PC-3 (cell line): ENCODE data around the gene GLCE. TPM values are rescaled to one million over a fixed set of nuclear protein-coding genes. Genes with fewer than 3 reads are reported as not detected.

Source experiments
- ATAC-seq: fragments of 200-7000 bp; cut with Tn5 transposase; 2 replicates; pipeline ENCODE4 v1.9.1; 2020; ENCODE audit warnings: mild to moderate bottlenecking, moderate library complexity
- BruUV-seq: library from RNA; stranded (reverse); fragments of 400-500 nt; replicated peaks from 2 replicates; lab custom pipeline; 2021; lab: Mats Ljungman, UMichigan
- CTCF ChIA-PET: fragments of 300-600 bp; sonication (Branson Sonifier 250); formaldehyde crosslinking; loops from one replicate; lab custom pipeline; 2022; ENCODE audit warnings: antibody characterized with exemption; lab: Charles Lee
- POLR2A ChIA-PET: fragments of 300-600 bp; sonication (Branson Sonifier 250); formaldehyde crosslinking; loops from one replicate; lab custom pipeline; 2022; ENCODE audit warnings: antibody characterized with exemption; ENCODE audit not compliant: unreplicated experiment; lab: Charles Lee
- DNase-seq: peaks from one replicate; pipeline ENCODE4 v3.0.0-alpha.2; 2015
- H2AFZ ChIP-seq: fragments of 300-600 bp; sonication (generic); 2 replicates; pipeline ENCODE4 v1.6.0; 2016; ENCODE audit warnings: antibody characterized with exemption, low read length
- H3F3A ChIP-seq: fragments of 300-600 bp; sonication (generic); one replicate; pipeline ENCODE4 v1.6.0; 2017; ENCODE audit warnings: antibody characterized with exemption, low read length, control low read depth, mild to moderate bottlenecking; ENCODE audit not compliant: unreplicated experiment
- H3K27ac ChIP-seq: fragments of 300-600 bp; sonication (generic); 2 replicates; pipeline ENCODE4 v1.5.1; 2016; ENCODE audit warnings: mild to moderate bottlenecking, low read length
- H3K27me3 ChIP-seq: fragments of 300-600 bp; sonication (generic); 2 replicates; pipeline ENCODE4 v1.6.1; 2016; ENCODE audit warnings: low read length, mixed read lengths
- H3K36me3 ChIP-seq: fragments of 300-600 bp; sonication (generic); 2 replicates; pipeline ENCODE4 v1.6.1; 2016; ENCODE audit warnings: low read depth, mixed run types, low read length, mixed read lengths
- H3K4me1 ChIP-seq: fragments of 300-600 bp; sonication (generic); 2 replicates; pipeline ENCODE4 v1.5.1; 2016; ENCODE audit warnings: low read length; ENCODE audit not compliant: insufficient read depth
- H3K4me2 ChIP-seq: fragments of 300-600 bp; sonication (generic); 2 replicates; pipeline ENCODE4 v1.6.0; 2016; ENCODE audit warnings: low read length
- H3K4me3 ChIP-seq: fragments of 300-600 bp; sonication (generic); 2 replicates; pipeline ENCODE4 v1.5.1; 2016; ENCODE audit warnings: mild to moderate bottlenecking, low read length, mixed read lengths
- H3K79me2 ChIP-seq: fragments of 300-600 bp; sonication (generic); 2 replicates; pipeline ENCODE4 v1.6.1; 2017; ENCODE audit warnings: low read length, mixed read lengths
- H3K9ac ChIP-seq: fragments of 300-600 bp; sonication (generic); 2 replicates; pipeline ENCODE4 v1.6.0; 2016; ENCODE audit warnings: mild to moderate bottlenecking, low read length
- H3K9me2 ChIP-seq: fragments of 300-600 bp; sonication (generic); replicated peaks from 2 replicates; pipeline ENCODE4 v1.6.1; 2016; ENCODE audit warnings: mixed run types, low read length, mixed read lengths
- H3K9me3 ChIP-seq: fragments of 300-600 bp; sonication (generic); 2 replicates; pipeline ENCODE4 v1.6.1; 2016; ENCODE audit warnings: low read length, mixed read lengths
- H4K20me1 ChIP-seq: fragments of 300-600 bp; sonication (generic); 2 replicates; pipeline ENCODE4 v1.6.1; 2016; ENCODE audit warnings: low read length, mixed read lengths
- EZH2 ChIP-seq: fragments of 300-600 bp; sonication (generic); IDR thresholded peaks from one replicate; pipeline ENCODE4 v1.6.1; 2017; ENCODE audit warnings: antibody characterized with exemption, mild to moderate bottlenecking, low read length; ENCODE audit not compliant: unreplicated experiment
- EZH2phosphoT487 ChIP-seq: fragments of 300-600 bp; sonication (generic); IDR thresholded peaks from 2 replicates; pipeline ENCODE4 v1.6.1; 2018; ENCODE audit warnings: mild to moderate bottlenecking, antibody characterized with exemption, low read length, borderline replicate concordance
- intact Hi-C: fragments of 100-400 bp; cut with micrococcal nuclease; formaldehyde crosslinking; loops from 2 replicates; pipeline ENCODE4 v1.9.0; 2023
- total RNA-seq: library from RNA; depleted of rRNA; stranded (reverse); fragments of >200 nt; gene quantifications from 2 replicates; pipeline ENCODE4 v1.2.3, GENCODE V29; 2014
- TF ChIP-seq, protein P1 (sequence below): fragments of 300-600 bp; sonication (generic); conservative IDR thresholded peaks from 2 replicates; pipeline ENCODE4 v1.5.1; 2017; ENCODE audit warnings: antibody characterized with exemption, low read depth, mild to moderate bottlenecking, low read length

The GLCE gene
- total RNA-seq, 1 experiment from 2014 or later, result 15.4 TPM

DNA sequence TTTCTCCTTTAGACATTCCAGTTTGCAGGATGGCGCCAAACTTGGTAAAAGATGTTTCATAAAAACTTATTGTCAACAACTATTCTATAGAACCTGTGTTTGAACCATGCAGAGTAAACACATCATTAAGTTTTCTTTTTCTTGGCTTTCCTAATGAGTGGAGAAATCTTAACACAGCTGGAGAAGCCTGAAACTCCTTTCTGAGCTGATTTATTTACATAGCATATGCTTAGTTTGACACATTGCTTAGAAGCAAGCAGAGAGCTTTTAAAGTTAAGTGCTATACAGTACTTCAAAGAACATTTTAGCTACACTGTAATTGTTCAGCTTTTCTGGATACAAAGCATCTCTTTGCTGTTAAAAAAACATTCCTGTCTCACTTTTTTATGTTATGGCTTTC lies 77.3 kb downstream of the GLCE start:
- no peak for DNase-seq
- BruUV-seq, result no TSS peak
- no peaks in the 10 kb centered on the region for H3K27me3 ChIP-seq
- H3K27ac ChIP-seq, result no peak overlapping the region
- ChIA-PET POLR2A (no interaction called here), CTCF (no interaction called here)
- H3K4me2 ChIP-seq, result no peak overlapping the region
- H3K36me3 ChIP-seq, result no peaks in the 10 kb centered on the region
- ATAC-seq, result no peak
- H3K9me3 ChIP-seq, result no peaks in the 10 kb centered on the region
- H3K4me1 ChIP-seq, result no peaks in the 10 kb centered on the region
- no peaks in the 10 kb centered on the region for H3F3A ChIP-seq
- H4K20me1 ChIP-seq, result no peaks in the 10 kb centered on the region
- H3K9ac ChIP-seq, result no peak overlapping the region
- H3K79me2 ChIP-seq, result no peaks in the 10 kb centered on the region
- H2AFZ ChIP-seq, result no peak overlapping the region
- H3K4me3 ChIP-seq, result no peak overlapping the region
- no peak for TF ChIP-seq EZH2
- TF ChIP-seq, protein P1, sequence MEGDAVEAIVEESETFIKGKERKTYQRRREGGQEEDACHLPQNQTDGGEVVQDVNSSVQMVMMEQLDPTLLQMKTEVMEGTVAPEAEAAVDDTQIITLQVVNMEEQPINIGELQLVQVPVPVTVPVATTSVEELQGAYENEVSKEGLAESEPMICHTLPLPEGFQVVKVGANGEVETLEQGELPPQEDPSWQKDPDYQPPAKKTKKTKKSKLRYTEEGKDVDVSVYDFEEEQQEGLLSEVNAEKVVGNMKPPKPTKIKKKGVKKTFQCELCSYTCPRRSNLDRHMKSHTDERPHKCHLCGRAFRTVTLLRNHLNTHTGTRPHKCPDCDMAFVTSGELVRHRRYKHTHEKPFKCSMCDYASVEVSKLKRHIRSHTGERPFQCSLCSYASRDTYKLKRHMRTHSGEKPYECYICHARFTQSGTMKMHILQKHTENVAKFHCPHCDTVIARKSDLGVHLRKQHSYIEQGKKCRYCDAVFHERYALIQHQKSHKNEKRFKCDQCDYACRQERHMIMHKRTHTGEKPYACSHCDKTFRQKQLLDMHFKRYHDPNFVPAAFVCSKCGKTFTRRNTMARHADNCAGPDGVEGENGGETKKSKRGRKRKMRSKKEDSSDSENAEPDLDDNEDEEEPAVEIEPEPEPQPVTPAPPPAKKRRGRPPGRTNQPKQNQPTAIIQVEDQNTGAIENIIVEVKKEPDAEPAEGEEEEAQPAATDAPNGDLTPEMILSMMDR, result no peak
- TF ChIP-seq EZH2phosphoT487, result no peak
- H3K9me2 ChIP-seq, result no peaks in the 10 kb centered on the region
- intact Hi-C loops, result no loop called here

DNA sequence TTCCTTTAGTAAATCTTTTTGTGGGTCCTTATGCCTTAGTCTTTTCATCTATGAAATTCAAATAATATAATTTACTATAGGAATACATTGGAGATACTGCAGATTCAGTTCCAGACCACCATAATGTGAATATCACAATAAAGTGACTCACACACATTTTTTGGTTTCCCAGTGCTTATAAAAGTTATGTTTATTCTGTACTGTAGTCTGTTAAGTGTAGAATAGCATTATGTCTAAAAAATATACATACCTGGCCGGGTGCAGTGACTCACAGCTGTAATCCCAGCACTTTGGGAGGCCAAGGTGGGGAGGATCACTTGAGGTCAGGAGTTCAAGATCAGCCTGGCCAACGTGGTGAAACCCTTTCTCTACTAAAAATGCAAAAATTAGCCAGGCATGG lies 84.4 kb downstream of the GLCE start:
- no peaks in the 10 kb centered on the region for H3K9me3 ChIP-seq
- H3K27ac ChIP-seq, result no peak overlapping the region
- ATAC-seq (peak; percentile 74), DNase-seq (peak; percentile 52)
- H3K9ac ChIP-seq, result no peak overlapping the region
- H4K20me1 ChIP-seq, result no peaks in the 10 kb centered on the region
- no peak overlapping the region for H3K4me2 ChIP-seq
- H3K27me3 ChIP-seq, result no peaks in the 10 kb centered on the region
- H3K4me1 ChIP-seq, result peaks cover 6% of the 10 kb centered on the region; the same call in 1 of the 2 replicates
- H3F3A ChIP-seq, result no peaks in the 10 kb centered on the region
- TF ChIP-seq EZH2phosphoT487 (no peak), EZH2 (no peak)
- TF ChIP-seq, protein P1, result no peak
- ChIA-PET POLR2A (no interaction called here), CTCF (interaction anchor here (0.8 kb wide), 1 partner anchor 185 kb away, joined by 3 read pairs; no protein-coding TSS in a partner anchor)
- intact Hi-C loops, result no loop called here
- no TSS peak for BruUV-seq
- H2AFZ ChIP-seq, result no peak overlapping the region
- no peaks in the 10 kb centered on the region for H3K9me2 ChIP-seq
- H3K4me3 ChIP-seq, result no peak overlapping the region
- H3K36me3 ChIP-seq, result no peaks in the 10 kb centered on the region
- H3K79me2 ChIP-seq, result no peaks in the 10 kb centered on the region

DNA sequence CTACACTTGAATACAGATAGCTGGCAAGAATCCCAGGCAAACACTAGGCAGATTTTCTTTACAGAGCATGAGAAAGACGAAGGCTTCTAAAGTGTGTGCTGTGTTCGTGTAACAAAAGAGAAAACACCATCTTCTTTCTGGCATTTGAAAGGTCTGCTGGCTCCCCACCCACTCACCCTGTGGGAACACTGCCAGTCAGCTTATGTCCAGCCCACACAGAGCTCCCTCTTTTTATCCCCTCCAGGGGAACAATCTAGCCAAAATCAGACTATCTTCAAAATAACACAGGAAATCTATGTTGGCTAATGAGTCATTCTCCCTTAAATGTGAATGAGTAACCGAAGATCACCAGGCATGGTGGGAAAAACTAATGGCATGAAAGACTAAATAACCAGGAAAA lies 92.7 kb downstream of the GLCE start:
- POLR2A ChIA-PET, result interaction anchor here (0.7 kb wide), 1 partner anchor 151 kb away, joined by 4 read pairs; no protein-coding TSS in a partner anchor
- peak overlapping the region; percentile 71 for H2AFZ ChIP-seq
- H3K27ac ChIP-seq, result peak overlapping the region; percentile 90
- CTCF ChIA-PET, result interaction anchor here (0.6 kb wide), 1 partner anchor 8 kb away, joined by 4 read pairs; no protein-coding TSS in a partner anchor
- H3K9ac ChIP-seq, result peak overlapping the region; percentile 57
- peak overlapping the region; percentile 75 for H3K4me2 ChIP-seq
- no peaks in the 10 kb centered on the region for H3K9me3 ChIP-seq
- peak; percentile 91 for DNase-seq
- ATAC-seq, result peak; percentile 90
- intact Hi-C loops, result no loop called here
- peaks cover 18% of the 10 kb centered on the region for H3K4me1 ChIP-seq
- no peaks in the 10 kb centered on the region for H4K20me1 ChIP-seq
- H3K79me2 ChIP-seq, result no peaks in the 10 kb centered on the region
- TF ChIP-seq, protein P1, result no peak
- TF ChIP-seq EZH2 (no peak), EZH2phosphoT487 (no peak)
- H3K9me2 ChIP-seq, result no peaks in the 10 kb centered on the region
- H3K36me3 ChIP-seq, result no peaks in the 10 kb centered on the region
- H3K4me3 ChIP-seq, result peak overlapping the region; percentile 36; the same call in 1 of the 2 replicates
- no peaks in the 10 kb centered on the region for H3F3A ChIP-seq
- H3K27me3 ChIP-seq, result no peaks in the 10 kb centered on the region
- no TSS peak for BruUV-seq
